PFSK-1 (cell line): Measurements from ENCODE around the gene ALG9.

ENCODE experiments used
- POLR2AphosphoS5 ChIP-seq: IDR thresholded peaks from 2 replicates; pipeline ENCODE4 v1.6.1; 2012; ENCODE audit warnings: low read depth, mild to moderate bottlenecking, control low read depth, low read length, moderate library complexity
- TAF1 ChIP-seq: IDR thresholded peaks from 2 replicates; pipeline ENCODE4 v1.6.1; 2012; ENCODE audit warnings: low read length, control low read depth, borderline replicate concordance; ENCODE audit not compliant: insufficient read depth
- TF ChIP-seq, protein P1 (sequence below), 2 experiments: IDR thresholded peaks; 2 replicates each; pipeline versions ENCODE4 v1.6.1 to v1.8.0; 2011 to 2012; ENCODE audit warnings: low read depth in 2 of 2, low read length in 2 of 2, control low read depth in 1 of 2, inconsistent platforms in 1 of 2, mild to moderate bottlenecking in 1 of 2, moderate library complexity in 1 of 2; ENCODE audit not compliant: insufficient read depth in 1 of 2

GRCh38 chr11:111860257-111860656 is 11.1 kb downstream of the ALG9 start:
- TF ChIP-seq POLR2AphosphoS5 = no peak
- no peak for TF ChIP-seq TAF1
- TF ChIP-seq, protein P1, sequence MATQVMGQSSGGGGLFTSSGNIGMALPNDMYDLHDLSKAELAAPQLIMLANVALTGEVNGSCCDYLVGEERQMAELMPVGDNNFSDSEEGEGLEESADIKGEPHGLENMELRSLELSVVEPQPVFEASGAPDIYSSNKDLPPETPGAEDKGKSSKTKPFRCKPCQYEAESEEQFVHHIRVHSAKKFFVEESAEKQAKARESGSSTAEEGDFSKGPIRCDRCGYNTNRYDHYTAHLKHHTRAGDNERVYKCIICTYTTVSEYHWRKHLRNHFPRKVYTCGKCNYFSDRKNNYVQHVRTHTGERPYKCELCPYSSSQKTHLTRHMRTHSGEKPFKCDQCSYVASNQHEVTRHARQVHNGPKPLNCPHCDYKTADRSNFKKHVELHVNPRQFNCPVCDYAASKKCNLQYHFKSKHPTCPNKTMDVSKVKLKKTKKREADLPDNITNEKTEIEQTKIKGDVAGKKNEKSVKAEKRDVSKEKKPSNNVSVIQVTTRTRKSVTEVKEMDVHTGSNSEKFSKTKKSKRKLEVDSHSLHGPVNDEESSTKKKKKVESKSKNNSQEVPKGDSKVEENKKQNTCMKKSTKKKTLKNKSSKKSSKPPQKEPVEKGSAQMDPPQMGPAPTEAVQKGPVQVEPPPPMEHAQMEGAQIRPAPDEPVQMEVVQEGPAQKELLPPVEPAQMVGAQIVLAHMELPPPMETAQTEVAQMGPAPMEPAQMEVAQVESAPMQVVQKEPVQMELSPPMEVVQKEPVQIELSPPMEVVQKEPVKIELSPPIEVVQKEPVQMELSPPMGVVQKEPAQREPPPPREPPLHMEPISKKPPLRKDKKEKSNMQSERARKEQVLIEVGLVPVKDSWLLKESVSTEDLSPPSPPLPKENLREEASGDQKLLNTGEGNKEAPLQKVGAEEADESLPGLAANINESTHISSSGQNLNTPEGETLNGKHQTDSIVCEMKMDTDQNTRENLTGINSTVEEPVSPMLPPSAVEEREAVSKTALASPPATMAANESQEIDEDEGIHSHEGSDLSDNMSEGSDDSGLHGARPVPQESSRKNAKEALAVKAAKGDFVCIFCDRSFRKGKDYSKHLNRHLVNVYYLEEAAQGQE (IDR thresholded peaks at IDR 0.05; ENCODE audit: insufficient read depth in 1 of 2, low read depth in 2 of 2, low read length in 2 of 2) = no peak
